LNCAP (cell line): ENCODE results near the gene CMAS.

Source experiments
- CTCF ChIP-seq: fragments of 450-650 bp; IDR thresholded peaks from 2 replicates; pipeline ENCODE4 v1.5.1; 2017; ENCODE audit warnings: mild to moderate bottlenecking

The CMAS gene

GRCh38 chr12:22103418-22103817 is 57.4 kb downstream of the CMAS start:
- TF ChIP-seq CTCF = no peak

GRCh38 chr12:22105542-22105941 is 59.5 kb downstream of the CMAS start:
- TF ChIP-seq CTCF = no peak

- TF ChIP-seq CTCF = no peak
Observed at GRCh38 chr12:22110176-22110575, 64.2 kb downstream of the CMAS start.
